Common myeloid progenitor, CD34-positive (primary cell): ENCODE data around the gene HHAT.

Source experiments
- CTCF ChIA-PET: fragments of 350-600 bp; sonication (Branson Sonifier 250); formaldehyde crosslinking; loops from one replicate; lab custom pipeline; 2021; ENCODE audit warnings: antibody characterized with exemption; lab: Charles Lee
- POLR2A ChIA-PET: fragments of 350-600 bp; sonication (Branson Sonifier 250); formaldehyde crosslinking; loops from one replicate; lab custom pipeline; 2021; ENCODE audit warnings: antibody characterized with exemption; lab: Charles Lee
- DNase-seq, 3 donors: peaks; one replicate each; pipeline versions ENCODE4 v3.0.0 to v3.0.0-alpha.2; 2013
- H3K27ac ChIP-seq, 2 experiments: 1 replicate in 1 of 2; 2 replicates in 1 of 2; pipeline ENCODE4 v1.7.0; 2013; ENCODE audit warnings: inconsistent platforms in 2 of 2, low read length in 2 of 2, mild to moderate bottlenecking in 2 of 2, low read depth in 1 of 2, moderate library complexity in 1 of 2; ENCODE audit not compliant: severe bottlenecking in 2 of 2, insufficient read depth in 1 of 2, poor library complexity in 1 of 2
- H3K27me3 ChIP-seq, 5 experiments: replicated peaks in 2 of 5; 1 replicate in 3 of 5; 2 replicates in 2 of 5; pipeline versions ENCODE4 v1.6.1 to v1.7.0; 2013; ENCODE audit warnings: low read length in 4 of 5, mild to moderate bottlenecking in 2 of 5, moderate library complexity in 2 of 5, inconsistent platforms in 1 of 5; ENCODE audit not compliant: insufficient read depth in 5 of 5, control insufficient read depth in 4 of 5
- H3K36me3 ChIP-seq, 4 experiments: 1 replicate in 2 of 4; 2 replicates in 2 of 4; pipeline versions ENCODE4 v1.6.1 to v1.7.0; 2013; ENCODE audit warnings: low read length in 3 of 4, control low read depth in 1 of 4, mild to moderate bottlenecking in 1 of 4; ENCODE audit not compliant: control insufficient read depth in 4 of 4, insufficient read depth in 4 of 4
- H3K4me1 ChIP-seq, 4 experiments: 1 replicate in 3 of 4; 2 replicates in 1 of 4; pipeline versions ENCODE4 v1.6.1 to v1.7.1; 2013; ENCODE audit warnings: low read length in 3 of 4, mild to moderate bottlenecking in 3 of 4, control low read depth in 1 of 4, inconsistent platforms in 1 of 4, moderate library complexity in 1 of 4; ENCODE audit not compliant: control insufficient read depth in 4 of 4, insufficient read depth in 4 of 4; ENCODE audit errors: control extremely low read depth in 1 of 4
- H3K4me3 ChIP-seq, 7 experiments: 1 replicate in 4 of 7; 2 replicates in 3 of 7; pipeline versions ENCODE4 v1.5.1 to v1.7.0; 2013; ENCODE audit warnings: mild to moderate bottlenecking in 7 of 7, low read length in 6 of 7, moderate library complexity in 6 of 7, inconsistent platforms in 2 of 7, low read depth in 2 of 7, control low read depth in 1 of 7; ENCODE audit not compliant: insufficient read depth in 4 of 7, control insufficient read depth in 1 of 7; ENCODE audit errors: extremely low read depth in 1 of 7
- H3K9me3 ChIP-seq, 5 experiments: 1 replicate in 4 of 5; 2 replicates in 1 of 5; pipeline versions ENCODE4 v1.6.1 to v1.7.1; 2013; ENCODE audit warnings: low read length in 4 of 5, mild to moderate bottlenecking in 2 of 5, inconsistent platforms in 1 of 5, low read depth in 1 of 5, moderate library complexity in 1 of 5; ENCODE audit not compliant: control insufficient read depth in 4 of 5, insufficient read depth in 2 of 5; ENCODE audit errors: control extremely low read depth in 1 of 5
- WGBS: methylation state at CpG from one replicate; pipeline ENCODE4 v1.1.5; 2013; ENCODE audit not compliant: insufficient coverage; 5-methylcytosine and 5-hydroxymethylcytosine counted together

The HHAT gene

DNA sequence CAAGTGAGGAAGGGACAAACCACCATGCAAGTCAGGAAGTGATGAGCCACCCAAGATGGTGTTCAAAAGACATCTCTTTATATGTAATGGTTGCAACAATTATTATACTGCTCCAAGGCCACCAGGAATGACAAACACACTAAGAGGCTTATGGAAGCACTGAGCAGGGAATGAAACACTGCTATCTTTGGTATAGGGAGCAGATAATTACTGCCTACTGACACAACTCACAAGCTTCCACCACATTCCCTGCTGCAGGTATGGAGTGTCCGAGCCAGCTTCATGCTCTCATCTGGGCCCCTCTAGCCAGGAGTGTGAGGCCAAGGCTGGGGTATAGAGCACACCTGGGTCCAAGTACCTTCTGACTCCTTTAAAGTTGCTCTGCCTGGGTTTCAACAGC lies 371.4 kb downstream of the HHAT start:
- 100% methylated on average over 1 of the region's 1 CpG for WGBS
- POLR2A ChIA-PET = no interaction called here

DNA sequence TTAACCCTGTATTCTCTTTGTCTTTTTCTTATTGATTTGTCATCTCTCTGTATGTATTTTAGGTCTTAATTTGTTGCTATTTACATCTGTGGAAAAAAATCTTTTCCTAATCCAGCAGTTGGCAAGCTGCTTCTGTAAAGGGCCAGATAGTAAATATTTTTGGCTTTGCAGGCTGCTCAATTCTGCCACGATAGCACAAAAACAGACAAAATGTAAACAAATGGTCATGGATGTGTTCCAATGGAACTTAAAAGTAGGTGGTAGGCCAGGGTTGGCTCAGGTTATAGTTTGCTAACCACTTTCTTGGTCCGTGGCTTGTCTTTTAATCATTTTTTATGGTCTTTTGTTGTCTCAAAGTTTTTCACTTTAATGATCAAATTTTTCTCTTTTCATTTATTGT lies 371.8 kb downstream of the HHAT start:
- no peaks in the 10 kb centered on the region for H3K9me3 ChIP-seq
- no peaks in the 10 kb centered on the region for H3K27me3 ChIP-seq
- no peaks in the 10 kb centered on the region for H3K4me1 ChIP-seq
- ChIA-PET POLR2A (no interaction called here), CTCF (no interaction called here)
- no peak overlapping the region for H3K27ac ChIP-seq
- H3K36me3 ChIP-seq = no peaks in the 10 kb centered on the region
- DNase-seq = no peak
- WGBS = 100% methylated on average over 1 of the region's 2 CpGs
- H3K4me3 ChIP-seq = no peak overlapping the region

More for the DNA sequence above, 371.4 kb downstream of the HHAT start:
- no peaks in the 10 kb centered on the region for H3K9me3 ChIP-seq
- CTCF ChIA-PET = no interaction called here
- DNase-seq = no peak
- no peaks in the 10 kb centered on the region for H3K36me3 ChIP-seq
- H3K4me3 ChIP-seq = no peak overlapping the region
- no peak overlapping the region for H3K27ac ChIP-seq
- H3K4me1 ChIP-seq = no peaks in the 10 kb centered on the region
- H3K27me3 ChIP-seq = no peaks in the 10 kb centered on the region

GRCh38 chr1:210702506-210702905 lies 373.8 kb downstream of the HHAT start:
- Histone ChIP-seq H3K27me3 (no peaks in the 10 kb centered on the region), H3K4me3 (no peak overlapping the region), H3K27ac (no peak overlapping the region), H3K36me3 (no peaks in the 10 kb centered on the region), H3K4me1 (no peaks in the 10 kb centered on the region), H3K9me3 (no peaks in the 10 kb centered on the region)
- no peak for DNase-seq
- WGBS = no CpG with 5 or more reads among the region's 2 CpGs
- CTCF ChIA-PET = interaction anchor here (0.7 kb wide), 1 partner anchor 23 kb away, joined by 3 read pairs; no protein-coding TSS in a partner anchor
- POLR2A ChIA-PET = no interaction called here

DNA sequence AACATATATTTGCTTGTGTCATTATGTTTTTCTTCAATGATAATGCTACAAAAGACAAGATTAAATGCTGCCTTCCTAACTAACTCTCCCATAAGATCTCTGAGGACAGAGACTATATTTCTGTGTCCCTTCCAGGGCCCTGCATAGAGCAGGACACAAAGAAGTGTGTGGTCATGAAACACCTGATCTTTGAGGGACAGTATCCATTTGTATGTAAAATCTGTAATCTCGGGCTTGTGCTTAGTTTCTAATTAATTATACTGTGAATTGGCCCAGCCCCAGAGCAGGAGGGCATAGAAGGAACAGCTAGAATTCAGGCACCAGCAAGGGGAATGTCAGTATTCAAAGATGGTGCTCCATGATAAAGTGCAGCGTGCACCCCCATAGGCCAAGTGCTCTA lies 374.9 kb downstream of the HHAT start:
- Histone ChIP-seq H3K4me1 (no peaks in the 10 kb centered on the region), H3K9me3 (no peaks in the 10 kb centered on the region), H3K27me3 (no peaks in the 10 kb centered on the region), H3K36me3 (no peaks in the 10 kb centered on the region), H3K27ac (no peak overlapping the region), H3K4me3 (no peak overlapping the region)
- no peak for DNase-seq
- ChIA-PET CTCF (no interaction called here), POLR2A (interaction anchor here (0.6 kb wide), 1 partner anchor 668 kb away, joined by 7 read pairs; no protein-coding TSS in a partner anchor)
- 100% methylated on average over 2 of the region's 2 CpGs for WGBS

DNA sequence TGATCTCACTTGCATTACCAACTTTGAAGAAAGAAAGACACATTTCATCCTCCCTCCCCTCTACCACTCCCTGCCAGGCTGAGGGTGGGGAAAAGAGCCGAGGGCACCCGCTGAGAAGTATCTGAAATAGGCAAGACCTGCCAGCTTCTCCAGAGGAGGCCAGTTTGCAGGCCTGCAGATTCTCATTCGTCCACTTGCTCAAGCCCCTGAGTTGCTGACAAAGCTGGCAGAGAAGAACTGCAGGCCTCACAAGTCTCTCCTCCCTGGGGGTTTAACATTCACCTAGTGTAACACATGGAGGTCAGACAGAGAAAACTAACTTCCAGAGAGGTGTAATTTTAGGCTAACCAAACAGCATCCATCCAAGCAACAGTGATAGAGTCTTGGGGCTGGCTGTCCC lies 376.4 kb downstream of the HHAT start:
- CTCF ChIA-PET = no interaction called here
- no peaks in the 10 kb centered on the region for H3K4me1 ChIP-seq
- 86% methylated on average over 1 of the region's 3 CpGs for WGBS
- no peak overlapping the region for H3K4me3 ChIP-seq
- POLR2A ChIA-PET = no interaction called here
- no peaks in the 10 kb centered on the region for H3K9me3 ChIP-seq
- DNase-seq = no peak
- H3K27me3 ChIP-seq = no peaks in the 10 kb centered on the region
- no peaks in the 10 kb centered on the region for H3K36me3 ChIP-seq
- H3K27ac ChIP-seq = no peak overlapping the region

- Histone ChIP-seq H3K4me1 (no peaks in the 10 kb centered on the region), H3K4me3 (no peak overlapping the region), H3K27me3 (no peaks in the 10 kb centered on the region), H3K9me3 (no peaks in the 10 kb centered on the region), H3K27ac (no peak overlapping the region), H3K36me3 (no peaks in the 10 kb centered on the region)
- ChIA-PET POLR2A (no interaction called here), CTCF (no interaction called here)
- 87% methylated on average over 3 of the region's 3 CpGs for WGBS
- no peak for DNase-seq
Measured at GRCh38 chr1:210706246-210706645, 377.5 kb downstream of the HHAT start.

GRCh38 chr1:210707300-210708240 lies 378.9 kb downstream of the HHAT start:
- ChIA-PET POLR2A (interaction anchor here (0.6 kb wide), 1 partner anchor 213 kb away, joined by 3 read pairs; no protein-coding TSS in a partner anchor), CTCF (no interaction called here)
- Histone ChIP-seq H3K36me3 (no peaks in the 10 kb centered on the region), H3K4me1 (no peaks in the 10 kb centered on the region), H3K9me3 (no peaks in the 10 kb centered on the region), H3K4me3 (no peak overlapping the region), H3K27me3 (no peaks in the 10 kb centered on the region), H3K27ac (no peak overlapping the region)
- WGBS = 90% methylated on average over 7 of the region's 7 CpGs
- DNase-seq = no peak
